PC-3 (cell line): ENCODE results near the gene PTPRB.
"Not testable (repeated sequence)": the region's sequence is repeated elsewhere in the genome, so short reads cannot be mapped to it uniquely, and the experiment has no call there.

Source experiments
- CTCF ChIP-seq: fragments of 300-600 bp; sonication (generic); conservative IDR thresholded peaks from 2 replicates; pipeline ENCODE4 v1.5.1; 2017; ENCODE audit warnings: antibody characterized with exemption, low read depth, mild to moderate bottlenecking, low read length
- EZH2 ChIP-seq: fragments of 300-600 bp; sonication (generic); IDR thresholded peaks from one replicate; pipeline ENCODE4 v1.6.1; 2017; ENCODE audit warnings: antibody characterized with exemption, mild to moderate bottlenecking, low read length; ENCODE audit not compliant: unreplicated experiment
- EZH2phosphoT487 ChIP-seq: fragments of 300-600 bp; sonication (generic); IDR thresholded peaks from 2 replicates; pipeline ENCODE4 v1.6.1; 2018; ENCODE audit warnings: mild to moderate bottlenecking, antibody characterized with exemption, low read length, borderline replicate concordance

GRCh38 chr12:70492904-70493303, 144.3 kb downstream of the PTPRB start:
- TF ChIP-seq CTCF, EZH2, EZH2phosphoT487: not testable (repeated sequence)
